ENCODE results near the gene NEK7. TPM values are rescaled to one million over a fixed set of nuclear protein-coding genes. Genes with fewer than 3 reads are reported as not detected.

The NEK7 gene
- polyA plus RNA-seq, 1 donor from 2014 or later = 3.3 TPM

GRCh38 chr1:198203434-198203833 lies 46.6 kb downstream of the NEK7 start:
- H3K79me2 ChIP-seq (replicated peaks; ENCODE audit: insufficient read depth, low read length) = no peaks in the 10 kb centered on the region
- H3K9ac ChIP-seq (ENCODE audit: low read length) = no peak overlapping the region

GRCh38 chr1:198205016-198205684 lies 48.4 kb downstream of the NEK7 start:
- no peaks in the 10 kb centered on the region for H3K9me3 ChIP-seq (ENCODE audit: low read length)
- H3K9ac ChIP-seq (ENCODE audit: low read length) = no peak overlapping the region
- no peak overlapping the region for H3K4me2 ChIP-seq (ENCODE audit: low read length)
- H3K79me2 ChIP-seq (replicated peaks; ENCODE audit: insufficient read depth, low read length) = no peaks in the 10 kb centered on the region
- H3K27me3 ChIP-seq (ENCODE audit: insufficient read depth, low read depth, low read length) = no peaks in the 10 kb centered on the region
- H3K27ac ChIP-seq (ENCODE audit: low read length) = no peak overlapping the region
- no peak overlapping the region for H3K4me3 ChIP-seq (ENCODE audit: low read length)
- no peak overlapping the region for H2AFZ ChIP-seq (ENCODE audit: low read depth, low read length)
- H4K20me1 ChIP-seq (ENCODE audit: insufficient read depth) = no peaks in the 10 kb centered on the region
- no peak for TF ChIP-seq EP300 (conservative IDR thresholded peaks at IDR 0.05; ENCODE audit: poor library complexity, severe bottlenecking)
- H3F3A ChIP-seq (ENCODE audit: insufficient read depth, low read length, poor library complexity, severe bottlenecking) = no peaks in the 10 kb centered on the region
- H3K9me2 ChIP-seq (ENCODE audit: insufficient read depth, low read length) = no peaks in the 10 kb centered on the region
- no peaks in the 10 kb centered on the region for H3K36me3 ChIP-seq (ENCODE audit: insufficient read depth, low read length)

More at GRCh38 chr1:198203434-198203833, 46.6 kb downstream of the NEK7 start:
- H3K4me2 ChIP-seq (ENCODE audit: low read length) = no peak overlapping the region
- H4K20me1 ChIP-seq (ENCODE audit: insufficient read depth) = no peaks in the 10 kb centered on the region
- no peaks in the 10 kb centered on the region for H3K36me3 ChIP-seq (ENCODE audit: insufficient read depth, low read length)
- no peak overlapping the region for H3K27ac ChIP-seq (ENCODE audit: low read length)
- TF ChIP-seq REST (IDR thresholded peaks at IDR 0.05; ENCODE audit: borderline replicate concordance) (no peak), RAD21 (conservative IDR thresholded peaks at IDR 0.05) (no peak), MXI1 (conservative IDR thresholded peaks at IDR 0.05; ENCODE audit: poor library complexity, severe bottlenecking) (no peak), SMC3 (conservative IDR thresholded peaks at IDR 0.05; ENCODE audit: poor library complexity) (no peak), EZH2 (IDR thresholded peaks at IDR 0.05; ENCODE audit: borderline replicate concordance, insufficient read depth, low read length, poor library complexity, severe bottlenecking) (no peak), POLR2AphosphoS5 (IDR thresholded peaks at IDR 0.05) (no peak), CTCF (IDR thresholded peaks at IDR 0.05; ENCODE audit: poor library complexity, severe bottlenecking) (no peak), EP300 (conservative IDR thresholded peaks at IDR 0.05; ENCODE audit: poor library complexity, severe bottlenecking) (no peak), TAF1 (IDR thresholded peaks at IDR 0.05; ENCODE audit: low read depth) (no peak)
- H3K9me2 ChIP-seq (ENCODE audit: insufficient read depth, low read length) = no peaks in the 10 kb centered on the region
- no peak overlapping the region for H2AFZ ChIP-seq (ENCODE audit: low read depth, low read length)
- H3K4me3 ChIP-seq (ENCODE audit: low read length) = no peak overlapping the region
- H3F3A ChIP-seq (ENCODE audit: insufficient read depth, low read length, poor library complexity, severe bottlenecking) = no peaks in the 10 kb centered on the region
- H3K27me3 ChIP-seq (ENCODE audit: insufficient read depth, low read depth, low read length) = no peaks in the 10 kb centered on the region
- H3K9me3 ChIP-seq (ENCODE audit: low read length) = no peaks in the 10 kb centered on the region

Measured in neural cell (in vitro differentiated cells).